ENCODE data around the gene CXCL16.
"Not testable (repeated sequence)": the region's sequence is repeated elsewhere in the genome, so short reads cannot be mapped to it uniquely, and the experiment has no call there.

CXCL16 gene

GRCh38 chr17:4717791-4718190 lies 21.9 kb downstream of the CXCL16 start:
- Histone ChIP-seq H3K4me2 (ENCODE audit: low read length) (no peak overlapping the region), H3K36me3 (ENCODE audit: insufficient read depth, low read length) (peaks cover 5% of the 10 kb centered on the region), H3K4me1 (ENCODE audit: control insufficient read depth, insufficient read depth, low read length) (peaks cover 8% of the 10 kb centered on the region), H3K4me3 (ENCODE audit: low read length) (no peak overlapping the region), H3K9me3 (replicated peaks; ENCODE audit: low read length) (no peaks in the 10 kb centered on the region), H3K27me3 (ENCODE audit: control insufficient read depth, insufficient read depth, low read length) (no peaks in the 10 kb centered on the region), H3K9ac (ENCODE audit: low read depth, low read length) (no peak overlapping the region)

DNA sequence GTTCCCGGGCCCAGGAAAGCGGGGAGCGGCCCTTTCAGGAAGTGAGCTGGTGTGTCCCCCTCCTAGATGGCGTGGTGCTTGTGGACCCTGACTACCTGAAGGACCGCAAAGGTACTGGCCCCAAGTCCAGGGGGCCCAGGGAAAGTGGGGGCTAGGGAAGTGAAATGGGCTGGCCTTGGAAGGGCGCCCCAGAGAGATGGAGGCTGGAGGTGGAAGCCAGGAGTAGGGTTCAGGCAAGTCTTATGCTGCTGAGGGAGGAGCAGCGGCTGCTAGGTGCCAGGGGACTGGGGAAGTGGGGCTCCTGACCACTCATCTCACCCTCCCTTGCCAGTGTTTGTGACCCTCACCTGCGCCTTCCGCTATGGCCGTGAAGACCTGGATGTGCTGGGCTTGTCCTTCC lies 23.6 kb downstream of the CXCL16 start:
- no peaks in the 10 kb centered on the region for H3K9me3 ChIP-seq (replicated peaks; ENCODE audit: low read length)
- H3K4me3 ChIP-seq (ENCODE audit: low read length) = no peak overlapping the region
- no peaks in the 10 kb centered on the region for H3K27me3 ChIP-seq (ENCODE audit: control insufficient read depth, insufficient read depth, low read length)
- no peak overlapping the region for H3K4me2 ChIP-seq (ENCODE audit: low read length)
- H3K36me3 ChIP-seq (ENCODE audit: insufficient read depth, low read length) = peaks cover 5% of the 10 kb centered on the region
- H3K4me1 ChIP-seq (ENCODE audit: control insufficient read depth, insufficient read depth, low read length) = peaks cover 10% of the 10 kb centered on the region
- H3K9ac ChIP-seq (ENCODE audit: low read depth, low read length) = no peak overlapping the region

DNA sequence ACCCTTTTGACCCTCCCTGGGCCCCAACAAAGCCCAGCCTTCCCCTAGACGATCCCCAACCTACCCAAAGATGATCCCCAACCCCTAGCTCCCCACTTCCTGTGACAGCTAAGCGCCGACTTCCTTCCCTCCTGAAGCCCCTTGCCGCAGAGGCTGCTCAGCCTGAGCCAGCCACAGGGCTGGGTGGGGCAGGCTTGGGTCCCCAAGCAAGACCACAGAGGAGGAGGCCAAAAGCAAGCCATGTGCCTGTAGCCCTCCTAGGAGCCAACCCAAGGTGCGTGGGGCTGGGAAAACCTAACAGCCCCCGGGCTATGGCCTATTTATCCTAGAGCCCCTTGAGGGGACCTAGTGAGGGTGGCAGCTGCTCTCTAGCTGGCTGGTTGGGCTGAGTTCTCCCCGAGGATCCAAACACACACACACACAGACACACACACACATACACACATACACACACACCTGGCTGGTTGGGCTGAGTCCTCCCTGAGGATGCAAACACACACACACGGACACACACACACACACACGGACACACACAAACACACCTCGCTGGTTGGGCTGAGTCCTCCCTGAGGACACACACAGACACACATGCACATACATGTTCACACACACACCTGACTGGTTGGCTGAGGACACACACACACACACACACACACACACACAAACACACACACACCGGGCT lies 24.5 kb downstream of the CXCL16 start:
- no peaks in the 10 kb centered on the region for H3K9me3 ChIP-seq (replicated peaks; ENCODE audit: low read length)
- no peak overlapping the region for H3K9ac ChIP-seq (ENCODE audit: low read depth, low read length)
- H3K36me3 ChIP-seq (ENCODE audit: insufficient read depth, low read length) = peaks cover 5% of the 10 kb centered on the region
- no peaks in the 10 kb centered on the region for H3K27me3 ChIP-seq (ENCODE audit: control insufficient read depth, insufficient read depth, low read length)
- no peak overlapping the region for H3K4me3 ChIP-seq (ENCODE audit: low read length)
- H3K4me1 ChIP-seq (ENCODE audit: control insufficient read depth, insufficient read depth, low read length) = peaks cover 14% of the 10 kb centered on the region
- no peak overlapping the region for H3K4me2 ChIP-seq (ENCODE audit: low read length)

- H3K9ac ChIP-seq (ENCODE audit: low read depth, low read length); H3K4me2 ChIP-seq (ENCODE audit: low read length); H3K36me3 ChIP-seq (ENCODE audit: insufficient read depth, low read length); H3K27me3 ChIP-seq (ENCODE audit: control insufficient read depth, insufficient read depth, low read length); H3K9me3 ChIP-seq (replicated peaks; ENCODE audit: low read length); H3K4me3 ChIP-seq (ENCODE audit: low read length): not testable (repeated sequence)
- H3K4me1 ChIP-seq (ENCODE audit: control insufficient read depth, insufficient read depth, low read length) = peaks cover 18% of the 10 kb centered on the region
Measured at GRCh38 chr17:4714340-4715062, 25.2 kb downstream of the CXCL16 start.

DNA sequence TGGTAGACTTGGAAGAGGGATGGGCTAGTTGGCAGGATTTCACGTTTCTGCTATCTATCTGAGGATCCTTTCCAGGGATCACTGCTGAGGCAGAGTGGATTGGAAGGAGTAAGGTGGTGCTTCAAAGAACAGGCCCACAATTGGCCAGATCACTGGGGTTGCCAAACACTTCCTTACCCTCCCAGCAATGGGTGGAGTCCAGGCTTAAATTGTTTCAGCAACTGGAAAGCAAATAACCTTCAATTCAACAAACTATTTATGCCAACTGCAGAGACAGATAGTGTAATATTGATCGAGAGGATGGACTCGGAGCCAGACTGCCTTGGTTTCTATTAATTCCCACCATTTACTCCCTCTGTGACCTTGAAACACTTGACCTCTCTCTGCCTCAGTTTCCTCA lies 27.2 kb downstream of the CXCL16 start:
- H3K4me1 ChIP-seq (ENCODE audit: control insufficient read depth, insufficient read depth, low read length) = peaks cover 21% of the 10 kb centered on the region
- peaks cover 5% of the 10 kb centered on the region for H3K36me3 ChIP-seq (ENCODE audit: insufficient read depth, low read length)
- H3K4me2 ChIP-seq (ENCODE audit: low read length) = no peak overlapping the region
- no peak overlapping the region for H3K4me3 ChIP-seq (ENCODE audit: low read length)
- no peak overlapping the region for H3K9ac ChIP-seq (ENCODE audit: low read depth, low read length)
- H3K27me3 ChIP-seq (ENCODE audit: control insufficient read depth, insufficient read depth, low read length) = no peaks in the 10 kb centered on the region
- no peaks in the 10 kb centered on the region for H3K9me3 ChIP-seq (replicated peaks; ENCODE audit: low read length)

GRCh38 chr17:4711661-4712181 lies 28.0 kb downstream of the CXCL16 start:
- H3K27me3 ChIP-seq (ENCODE audit: control insufficient read depth, insufficient read depth, low read length) = no peaks in the 10 kb centered on the region
- H3K9me3 ChIP-seq (replicated peaks; ENCODE audit: low read length) = no peaks in the 10 kb centered on the region
- H3K4me2 ChIP-seq (ENCODE audit: low read length) = peak overlapping the region; percentile 81
- no peak overlapping the region for H3K4me3 ChIP-seq (ENCODE audit: low read length)
- H3K36me3 ChIP-seq (ENCODE audit: insufficient read depth, low read length) = no peaks in the 10 kb centered on the region
- H3K9ac ChIP-seq (ENCODE audit: low read depth, low read length) = no peak overlapping the region
- peaks cover 21% of the 10 kb centered on the region for H3K4me1 ChIP-seq (ENCODE audit: control insufficient read depth, insufficient read depth, low read length)

- Histone ChIP-seq H3K4me1 (ENCODE audit: control insufficient read depth, insufficient read depth, low read length) (peaks cover 21% of the 10 kb centered on the region), H3K27me3 (ENCODE audit: control insufficient read depth, insufficient read depth, low read length) (no peaks in the 10 kb centered on the region), H3K36me3 (ENCODE audit: insufficient read depth, low read length) (no peaks in the 10 kb centered on the region), H3K9ac (ENCODE audit: low read depth, low read length) (peak overlapping the region; percentile 53), H3K9me3 (replicated peaks; ENCODE audit: low read length) (no peaks in the 10 kb centered on the region), H3K4me2 (ENCODE audit: low read length) (peak overlapping the region; percentile 81), H3K4me3 (ENCODE audit: low read length) (peak overlapping the region; percentile 73)
Measured at GRCh38 chr17:4710693-4711634, 28.8 kb downstream of the CXCL16 start.

- Histone ChIP-seq H3K4me2 (ENCODE audit: low read length) (peak within 1 kb of the TSS; percentile 81), H3K9me3 (replicated peaks; ENCODE audit: low read length) (no peaks in the 10 kb centered on the region), H3K9ac (ENCODE audit: low read depth, low read length) (peak within 1 kb of the TSS; percentile 53), H3K4me3 (ENCODE audit: low read length) (peak within 1 kb of the TSS; percentile 73), H3K4me1 (ENCODE audit: control insufficient read depth, insufficient read depth, low read length) (peaks cover 21% of the 10 kb centered on the region), H3K27me3 (ENCODE audit: control insufficient read depth, insufficient read depth, low read length) (no peaks in the 10 kb centered on the region), H3K36me3 (ENCODE audit: insufficient read depth, low read length) (no peaks in the 10 kb centered on the region)
Measured at GRCh38 chr17:4709794-4710692, 29.7 kb downstream of the CXCL16 start, which contains the start of gene ARRB2. ARRB2 (plus strand) TSS chr17:4710632; CDS start chr17:4710722, 90 bp downstream.

GRCh38 chr17:4708436-4708835 lies 31.3 kb downstream of the CXCL16 start:
- no peak overlapping the region for H3K4me2 ChIP-seq (ENCODE audit: low read length)
- H3K4me3 ChIP-seq (ENCODE audit: low read length) = no peak overlapping the region
- peaks cover 21% of the 10 kb centered on the region for H3K4me1 ChIP-seq (ENCODE audit: control insufficient read depth, insufficient read depth, low read length)
- H3K36me3 ChIP-seq (ENCODE audit: insufficient read depth, low read length) = no peaks in the 10 kb centered on the region
- no peaks in the 10 kb centered on the region for H3K27me3 ChIP-seq (ENCODE audit: control insufficient read depth, insufficient read depth, low read length)
- H3K9me3 ChIP-seq (replicated peaks; ENCODE audit: low read length) = no peaks in the 10 kb centered on the region
- H3K9ac ChIP-seq (ENCODE audit: low read depth, low read length) = no peak overlapping the region

- Histone ChIP-seq H3K9me3 (replicated peaks; ENCODE audit: low read length) (no peaks in the 10 kb centered on the region), H3K4me2 (ENCODE audit: low read length) (no peak overlapping the region), H3K9ac (ENCODE audit: low read depth, low read length) (no peak overlapping the region), H3K4me1 (ENCODE audit: control insufficient read depth, insufficient read depth, low read length) (peaks cover 21% of the 10 kb centered on the region), H3K36me3 (ENCODE audit: insufficient read depth, low read length) (no peaks in the 10 kb centered on the region), H3K4me3 (ENCODE audit: low read length) (no peak overlapping the region), H3K27me3 (ENCODE audit: control insufficient read depth, insufficient read depth, low read length) (no peaks in the 10 kb centered on the region)
Measured at GRCh38 chr17:4706121-4706520, 33.6 kb downstream of the CXCL16 start.
